ENCODE results near the gene CATSPER2.
"Not testable (repeated sequence)": the region's sequence is repeated elsewhere in the genome, so short reads cannot be mapped to it uniquely, and the experiment has no call there.

- TF ChIP-seq CTCF (IDR thresholded peaks at IDR 0.05); ZFX (IDR thresholded peaks at IDR 0.05; ENCODE audit: borderline replicate concordance): not testable (repeated sequence)
Measured at GRCh38 chr15:43626937-43627336, 21.7 kb downstream of the CATSPER2 start.
